WTC11 (cell line): ENCODE data around the gene CEBPG. TPM values are rescaled to one million over a fixed set of nuclear protein-coding genes. Genes with fewer than 3 reads are reported as not detected.

ENCODE experiments used
- ATAC-seq: fragments of 200-7000 bp; cut with Tn5 transposase; 2 replicates; pipeline ENCODE4 v1.10.0; 2021; ENCODE audit warnings: mild to moderate bottlenecking, moderate library complexity
- CTCF ChIA-PET: fragments of 300-600 bp; sonication (Branson Sonifier 250); formaldehyde crosslinking; loops from one replicate; lab custom pipeline; 2021; ENCODE audit warnings: antibody characterized with exemption; lab: Charles Lee
- POLR2A ChIA-PET: fragments of 350-600 bp; sonication (Branson Sonifier 250); formaldehyde crosslinking; loops from one replicate; lab custom pipeline; 2021; ENCODE audit warnings: antibody characterized with exemption; lab: Charles Lee
- DNase-seq: peaks from one replicate; pipeline ENCODE4 v3.0.0; 2021; ENCODE audit warnings: low spot score
- H3K27ac Mint-ChIP-seq: 2 replicates; pipeline ENCODE4 v1.8.0; 2021; ENCODE audit warnings: mixed read lengths
- H3K27me3 Mint-ChIP-seq: 2 replicates; pipeline ENCODE4 v1.8.0; 2021; ENCODE audit warnings: low read depth, mild to moderate bottlenecking, moderate library complexity, mixed read lengths
- H3K36me3 Mint-ChIP-seq: 2 replicates; pipeline ENCODE4 v1.8.0; 2021; ENCODE audit warnings: mixed read lengths
- H3K4me1 Mint-ChIP-seq: 2 replicates; pipeline ENCODE4 v1.8.0; 2022; ENCODE audit warnings: mixed read lengths
- H3K4me3 Mint-ChIP-seq: 2 replicates; pipeline ENCODE4 v1.8.0; 2021; ENCODE audit warnings: mild to moderate bottlenecking, moderate library complexity, mixed read lengths
- H3K9me3 Mint-ChIP-seq: 2 replicates; pipeline ENCODE4 v1.8.0; 2021; ENCODE audit warnings: mixed read lengths
- CREM ChIP-seq: sonication (generic); formaldehyde crosslinking; IDR thresholded peaks from 2 replicates; pipeline ENCODE4 v1.8.1; 2022; ENCODE audit warnings: mild to moderate bottlenecking, missing genetic modification reagents, moderate library complexity
- ERG ChIP-seq: fragments of 250-450 bp; sonication (Bioruptor Pico); IDR thresholded peaks from 2 replicates; pipeline ENCODE4 v1.8.0; 2021; ENCODE audit warnings: mild to moderate bottlenecking
- IRF2 ChIP-seq: sonication (generic); formaldehyde crosslinking; IDR thresholded peaks from 2 replicates; pipeline ENCODE4 v1.8.0; 2022; ENCODE audit warnings: low read depth, missing genetic modification reagents, borderline replicate concordance
- JAZF1 ChIP-seq: fragments of 250-450 bp; sonication (Bioruptor Pico); IDR thresholded peaks from 2 replicates; pipeline ENCODE4 v1.9.0; 2021; ENCODE audit warnings: moderate library complexity, mild to moderate bottlenecking, inconsistent platforms
- JUN ChIP-seq: sonication (generic); formaldehyde crosslinking; IDR thresholded peaks from 2 replicates; pipeline ENCODE4 v1.8.0; 2023; ENCODE audit warnings: mild to moderate bottlenecking, missing genetic modification reagents
- NFATC4 ChIP-seq: fragments of 250-450 bp; sonication (Bioruptor Pico); IDR thresholded peaks from 2 replicates; pipeline ENCODE4 v1.9.0; 2021; ENCODE audit warnings: mild to moderate bottlenecking
- NFYB ChIP-seq: sonication (generic); formaldehyde crosslinking; conservative IDR thresholded peaks from 2 replicates; pipeline ENCODE4 v1.8.0; 2022; ENCODE audit warnings: low read depth, missing genetic modification reagents
- NR2C2 ChIP-seq: sonication (generic); formaldehyde crosslinking; IDR thresholded peaks from 2 replicates; pipeline ENCODE4 v1.8.0; 2022; ENCODE audit warnings: mild to moderate bottlenecking, missing genetic modification reagents
- PREB ChIP-seq: sonication (generic); formaldehyde crosslinking; IDR thresholded peaks from 2 replicates; pipeline ENCODE4 v1.8.1; 2022; ENCODE audit warnings: mild to moderate bottlenecking, missing genetic modification reagents, moderate library complexity, borderline replicate concordance
- TP53 ChIP-seq: sonication (generic); formaldehyde crosslinking; IDR thresholded peaks from 2 replicates; pipeline ENCODE4 v1.8.1; 2023; ENCODE audit warnings: mild to moderate bottlenecking, missing genetic modification reagents
- ZBTB21 ChIP-seq: sonication (generic); formaldehyde crosslinking; IDR thresholded peaks from 2 replicates; pipeline ENCODE4 v1.8.1; 2023; ENCODE audit warnings: mild to moderate bottlenecking, missing genetic modification reagents, borderline replicate concordance
- ZNF232 ChIP-seq: sonication (generic); formaldehyde crosslinking; IDR thresholded peaks from 2 replicates; pipeline ENCODE4 v1.8.0; 2022; ENCODE audit warnings: mild to moderate bottlenecking, missing genetic modification reagents
- ZNF263 ChIP-seq: sonication (generic); formaldehyde crosslinking; IDR thresholded peaks from 2 replicates; pipeline ENCODE4 v1.8.1; 2022; ENCODE audit warnings: low read depth, mild to moderate bottlenecking, moderate library complexity, missing genetic modification reagents
- total RNA-seq: library from RNA; stranded (reverse); gene quantifications from 3 replicates; pipeline ENCODE4 v1.2.3, GENCODE V29; 2021

The CEBPG gene
- total RNA-seq, 1 experiment from 2014 or later: 33.1 TPM

- no peaks in the 10 kb centered on the region for H3K4me1 Mint-ChIP-seq
- no peak for DNase-seq
- H3K4me3 Mint-ChIP-seq: no peak overlapping the region
- no peaks in the 10 kb centered on the region for H3K36me3 Mint-ChIP-seq
- no peak for ATAC-seq
- TF ChIP-seq IRF2 (no peak), TP53 (CRISPR knock-in tag) (no peak), NFYB (CRISPR knock-in tag) (no peak), NFATC4 (CRISPR knock-in tag) (no peak), ZNF232 (CRISPR knock-in tag) (no peak), NR2C2 (CRISPR knock-in tag) (no peak), PREB (CRISPR knock-in tag) (no peak), ZBTB21 (CRISPR knock-in tag) (no peak), CREM (CRISPR knock-in tag) (no peak), JUN (CRISPR knock-in tag) (no peak), JAZF1 (no peak), ERG (CRISPR knock-in tag) (no peak), ZNF263 (CRISPR knock-in tag) (no peak)
- no peak overlapping the region for H3K27ac Mint-ChIP-seq
- no peaks in the 10 kb centered on the region for H3K9me3 Mint-ChIP-seq
- POLR2A ChIA-PET: no interaction called here
- CTCF ChIA-PET: interaction anchor here (0.6 to 3.5 kb wide), 14 partner anchors 14 to 664 kb away, joined by 3 to 70 read pairs (median 4); no protein-coding TSS in a partner anchor
- H3K27me3 Mint-ChIP-seq: no peaks in the 10 kb centered on the region
Measured at GRCh38 chr19:33432015-33432414, 58.5 kb downstream of the CEBPG start.

Other genes starting within 250 kb of the CEBPG start
- 0.28 TPM in 1 of 3 replicates, not detected in the others for gene WDR88, start 241.6 kb upstream of the CEBPG start, total RNA-seq
- gene LRP3, start 179.4 kb upstream of the CEBPG start, total RNA-seq: 37.7 to 47.0 TPM (median 39.5 TPM) in 3 replicates
- 4.2 to 4.9 TPM (median 4.4 TPM) in 3 replicates for gene SLC7A10, start 147.9 kb upstream of the CEBPG start, total RNA-seq
- 5.6 to 6.6 TPM (median 5.8 TPM) in 3 replicates for gene CEBPA, start 71.2 kb upstream of the CEBPG start, total RNA-seq
- gene PEPD, start 148.1 kb downstream of the CEBPG start, total RNA-seq: 76.5 to 83.1 TPM (median 78.6 TPM) in 3 replicates
- 22.8 to 33.5 TPM (median 23.8 TPM) in 3 replicates for gene CHST8, start 248.2 kb downstream of the CEBPG start, total RNA-seq